H4 (cell line): ENCODE data around the gene HLA-B. TPM values are rescaled to one million over a fixed set of nuclear protein-coding genes. Genes with fewer than 3 reads are reported as not detected.
A peak's percentile ranks its signal among the peaks of the same experiment; 100 is the strongest.

Experiments used
- DNase-seq: peaks from one replicate; pipeline ENCODE4 v3.0.0-alpha.2; 2015; ENCODE audit warnings: low spot score
- total RNA-seq: library from RNA; depleted of rRNA; stranded (reverse); fragments of >200 nt; shearing (Covaris generic); gene quantifications from 2 replicates; pipeline ENCODE4 v1.2.3, GENCODE V29; 2014; rRNA removed

HLA-B gene
- total RNA-seq, 1 experiment from 2014 or later: 677 TPM

DNA sequence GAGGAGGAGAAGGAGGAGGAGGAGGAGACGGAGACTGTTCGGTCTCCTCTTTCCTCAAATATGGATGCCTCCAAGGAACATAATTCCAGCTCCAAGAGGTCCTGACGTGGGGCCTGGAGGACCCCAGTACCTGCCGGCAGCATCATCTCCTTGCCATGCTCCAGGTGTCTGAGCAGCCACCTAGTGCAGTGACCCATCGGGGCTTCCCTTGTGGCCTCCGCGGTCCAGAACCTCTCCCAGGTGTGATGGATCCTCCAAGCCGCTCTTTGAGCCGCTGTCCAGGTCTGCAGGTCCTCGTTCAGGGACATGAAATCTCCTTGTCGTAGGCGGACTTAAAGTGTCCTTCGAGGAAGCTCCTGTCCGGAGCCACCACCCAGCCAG lies 49.3 kb downstream of the HLA-B start:
- DNase-seq: no peak

DNA sequence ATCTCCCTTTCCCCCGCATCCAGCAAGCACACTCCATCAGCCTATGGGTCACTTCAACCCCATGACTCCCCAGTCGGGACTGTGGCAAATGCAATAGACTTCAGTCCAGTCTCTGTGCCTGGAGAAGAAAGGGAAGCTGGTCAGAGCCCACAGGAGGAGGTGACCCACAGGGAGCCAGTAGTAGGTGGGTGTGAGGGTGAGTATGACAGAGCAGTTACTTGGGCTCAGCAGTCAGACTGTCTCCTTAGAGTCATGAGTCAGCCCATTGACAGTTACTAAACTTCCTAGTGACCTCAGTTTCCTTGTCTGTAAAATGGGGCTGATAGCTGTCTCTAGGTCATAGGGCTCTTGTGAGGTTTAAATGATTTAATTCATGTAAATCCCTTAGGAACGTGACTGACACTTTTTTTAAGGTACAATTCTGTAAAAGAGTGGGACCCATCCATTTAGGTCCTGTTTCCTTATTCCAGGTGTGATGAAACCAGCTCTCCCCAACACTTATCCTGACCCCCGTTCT lies 51.2 kb downstream of the HLA-B start:
- DNase-seq: no peak

DNA sequence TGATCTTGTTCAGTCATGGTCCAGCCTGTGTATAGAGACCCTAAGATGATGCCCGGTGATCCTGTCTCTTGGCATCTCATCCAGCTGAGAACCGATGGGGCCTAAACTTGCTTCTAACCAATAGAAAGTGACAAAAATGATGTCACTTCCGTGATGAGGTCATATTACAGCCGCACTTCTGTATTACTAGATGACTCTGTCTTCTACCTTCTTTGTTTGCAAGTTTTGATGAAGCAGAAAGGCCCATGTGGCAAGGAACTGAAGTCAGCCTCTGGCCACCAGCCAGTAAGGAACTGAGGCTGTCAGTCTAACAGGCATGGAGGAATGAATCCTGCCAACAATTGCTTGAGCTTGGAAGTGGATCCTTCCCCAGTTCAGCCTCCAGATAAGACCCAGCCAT lies 52.3 kb downstream of the HLA-B start:
- DNase-seq: peak; percentile 30

Other genes with a start within 250 kb of the HLA-B start
- not detected in 2 replicates for gene C6orf15, start 244.6 kb downstream of the HLA-B start, total RNA-seq
- gene PSORS1C1, start 242.4 kb downstream of the HLA-B start, total RNA-seq: 0.06 and 0.35 TPM in 2 replicates
- not detected in 2 replicates for gene CDSN, start 236.7 kb downstream of the HLA-B start, total RNA-seq
- gene PSORS1C2, start 218.1 kb downstream of the HLA-B start, total RNA-seq: not detected in 2 replicates
- 12.6 and 12.7 TPM in 2 replicates for gene CCHCR1, start 199.4 kb downstream of the HLA-B start, total RNA-seq
- gene TCF19, start 198.6 kb downstream of the HLA-B start, total RNA-seq: 14.7 and 18.8 TPM in 2 replicates
- gene POU5F1, start 186.5 kb downstream of the HLA-B start, total RNA-seq: not detected in 2 replicates
- 804 and 844 TPM in 2 replicates for gene HLA-C, start 85.1 kb downstream of the HLA-B start, total RNA-seq
- gene MICA, start 46.4 kb upstream of the HLA-B start, total RNA-seq: 65.8 and 75.4 TPM in 2 replicates
- 12.2 and 14.5 TPM in 2 replicates for gene MICB, start 141.0 kb upstream of the HLA-B start, total RNA-seq
- not detected in 2 replicates for gene MCCD1, start 171.8 kb upstream of the HLA-B start, total RNA-seq
- gene DDX39B, start 184.8 kb upstream of the HLA-B start, total RNA-seq: 580 and 595 TPM in 2 replicates
- 0.60 TPM in 1 of 2 replicates, not detected in the other for gene ATP6V1G2, start 189.4 kb upstream of the HLA-B start, total RNA-seq
- gene NFKBIL1, start 190.4 kb upstream of the HLA-B start, total RNA-seq: 12.9 and 13.6 TPM in 2 replicates
- gene LTA, start 215.1 kb upstream of the HLA-B start, total RNA-seq: not detected in 2 replicates
- not detected in 2 replicates for gene TNF, start 218.4 kb upstream of the HLA-B start, total RNA-seq
- gene LTB, start 225.2 kb upstream of the HLA-B start, total RNA-seq: not detected in 2 replicates
- not detected in 2 replicates for gene LST1, start 229.1 kb upstream of the HLA-B start, total RNA-seq
- gene NCR3, start 235.8 kb upstream of the HLA-B start, total RNA-seq: not detected in 2 replicates